Measurements from ENCODE around the gene ANKS1A.

- no peak for TF ChIP-seq MXI1 (IDR thresholded peaks at IDR 0.05; ENCODE audit: borderline replicate concordance, low read depth, low read length)
- TF ChIP-seq CTCF (conservative IDR thresholded peaks at IDR 0.05; ENCODE audit: low read depth, low read length): no peak
- no peak for TF ChIP-seq POLR2A (IDR thresholded peaks at IDR 0.05; ENCODE audit: low read depth, low read length)
- no peak for TF ChIP-seq USF2 (IDR thresholded peaks at IDR 0.05; ENCODE audit: low read depth, low read length)
- TF ChIP-seq RCOR1 (IDR thresholded peaks at IDR 0.05; ENCODE audit: insufficient replicate concordance, low read length): no peak
- TF ChIP-seq RAD21 (IDR thresholded peaks at IDR 0.05; ENCODE audit: low read length): no peak
- TF ChIP-seq BHLHE40 (IDR thresholded peaks at IDR 0.05; ENCODE audit: low read depth, low read length): no peak
- no peak for TF ChIP-seq CHD1 (IDR thresholded peaks at IDR 0.05; ENCODE audit: low read depth, low read length)
- TF ChIP-seq MAZ (IDR thresholded peaks at IDR 0.05; ENCODE audit: borderline replicate concordance, low read depth, low read length): no peak
- TF ChIP-seq MAFK (IDR thresholded peaks at IDR 0.05; ENCODE audit: low read depth, low read length): no peak
- TF ChIP-seq SMC3 (IDR thresholded peaks at IDR 0.05; ENCODE audit: low read depth, low read length): no peak
- TF ChIP-seq CEBPB (IDR thresholded peaks at IDR 0.05; ENCODE audit: low read depth, low read length): no peak
- no peak for TF ChIP-seq RFX5 (IDR thresholded peaks at IDR 0.05; ENCODE audit: low read depth, low read length)
- no peak for TF ChIP-seq ELK1 (IDR thresholded peaks at IDR 0.05; ENCODE audit: borderline replicate concordance, low read depth, low read length)
Measured at GRCh38 chr6:34860776-34861175, 28.3 kb upstream of the ANKS1A start.

Measured in IMR-90 (cell line).